Mononuclear cell (primary cell): ENCODE data around the gene LYPD6B. TPM values are rescaled to one million over a fixed set of nuclear protein-coding genes. Genes with fewer than 3 reads are reported as not detected.
"Not testable (repeated sequence)": the region's sequence is repeated elsewhere in the genome, so short reads cannot be mapped to it uniquely, and the experiment has no call there.

Source experiments
- H3K27me3 ChIP-seq: 2 replicates; pipeline ENCODE4 v1.6.0; 2011; ENCODE audit warnings: low read length, control low read depth; ENCODE audit not compliant: insufficient read depth
- H3K4me1 ChIP-seq: 2 replicates; pipeline ENCODE4 v1.5.1; 2011; ENCODE audit warnings: mild to moderate bottlenecking, low read length, control low read depth; ENCODE audit not compliant: insufficient read depth
- H3K4me3 ChIP-seq: 2 replicates; pipeline ENCODE4 v1.5.1; 2011; ENCODE audit warnings: mild to moderate bottlenecking, low read length, moderate library complexity
- H3K9me3 ChIP-seq: 2 replicates; pipeline ENCODE4 v1.5.1; 2011; ENCODE audit warnings: low read depth, mild to moderate bottlenecking, control low read depth, low read length
- total RNA-seq: library from RNA; depleted of rRNA; stranded (reverse); fragments of >200 nt; gene quantifications from one replicate; pipeline ENCODE4 v1.2.3, GENCODE V29; 2012

LYPD6B gene
- total RNA-seq, 1 donor: not detected

DNA sequence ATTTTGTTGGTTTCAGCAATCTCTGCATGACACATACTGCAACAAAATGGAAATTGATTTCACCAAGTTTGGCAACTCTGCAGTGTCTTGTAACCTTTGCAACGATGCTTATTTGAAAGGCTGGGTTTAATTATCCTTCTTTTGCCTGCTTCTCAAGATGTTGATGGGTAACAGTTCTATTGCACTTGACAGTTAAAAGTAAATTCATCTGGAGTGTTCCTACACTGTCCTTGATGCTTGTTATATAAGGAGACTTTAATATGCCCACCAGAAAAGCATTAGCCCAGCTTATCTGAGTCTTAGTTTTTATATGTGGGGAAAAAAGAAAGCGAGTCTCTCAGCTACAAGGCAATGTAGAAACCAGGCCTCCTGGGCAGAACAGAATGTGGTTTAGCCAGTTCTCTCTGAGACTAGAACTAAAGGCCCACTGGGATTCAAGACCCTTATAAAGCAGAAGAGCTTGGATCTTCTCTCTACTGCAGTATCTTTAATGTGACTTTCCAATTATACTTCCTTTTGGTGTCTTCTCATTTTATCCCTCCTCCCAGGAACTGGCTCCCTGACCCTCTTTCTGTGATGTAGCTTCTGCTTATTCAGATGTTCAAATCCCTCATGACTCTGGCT lies 185.1 kb downstream of the LYPD6B start:
- H3K27me3 ChIP-seq: no peaks in the 10 kb centered on the region
- H3K9me3 ChIP-seq: no peaks in the 10 kb centered on the region
- H3K4me1 ChIP-seq: no peaks in the 10 kb centered on the region
- H3K4me3 ChIP-seq: no peak overlapping the region

DNA sequence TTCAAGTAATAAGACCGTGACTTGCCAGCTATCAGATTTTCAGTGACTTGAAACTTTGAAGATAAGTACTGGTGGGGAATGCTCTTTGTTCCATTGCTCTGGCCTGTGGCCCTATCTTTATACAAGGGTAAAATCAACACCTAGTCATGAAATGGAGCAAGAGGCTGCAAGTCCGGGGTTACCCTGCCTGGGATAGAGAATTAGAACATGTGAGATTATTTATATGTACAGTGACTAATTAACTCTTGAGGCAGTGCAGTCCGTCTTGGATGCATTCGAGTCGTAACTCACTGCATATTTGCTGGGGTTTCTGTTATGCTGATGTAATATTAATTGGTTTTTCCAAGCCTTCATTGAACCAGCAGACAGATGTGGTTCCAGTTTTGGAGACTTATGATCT lies 186.0 kb downstream of the LYPD6B start:
- no peaks in the 10 kb centered on the region for H3K4me1 ChIP-seq

DNA sequence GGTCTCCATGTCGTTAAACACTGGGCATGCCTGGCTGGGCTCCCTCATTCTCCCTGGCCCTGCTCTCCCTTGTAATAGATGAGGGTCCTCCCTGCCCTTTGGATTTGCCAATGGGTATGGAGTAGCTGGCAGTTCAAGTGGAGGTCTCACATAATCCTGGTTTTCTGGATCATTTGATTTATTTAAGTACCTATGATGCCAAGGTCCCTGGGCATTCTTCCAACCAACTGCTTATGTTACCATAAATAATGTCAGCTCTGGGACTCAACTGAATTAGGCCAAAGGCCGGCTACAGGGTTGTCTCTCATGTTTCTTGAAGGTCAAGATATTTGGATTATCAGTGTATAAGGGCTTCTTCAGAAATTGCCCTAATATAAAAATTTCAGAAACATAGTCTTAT lies 186.9 kb downstream of the LYPD6B start:
- Histone ChIP-seq H3K27me3 (no peaks in the 10 kb centered on the region), H3K9me3 (no peaks in the 10 kb centered on the region), H3K4me1 (no peaks in the 10 kb centered on the region), H3K4me3 (no peak overlapping the region)

More for the DNA sequence above, 186.0 kb downstream of the LYPD6B start:
- Histone ChIP-seq H3K27me3 (no peaks in the 10 kb centered on the region), H3K4me3 (no peak overlapping the region), H3K9me3 (no peaks in the 10 kb centered on the region)

DNA sequence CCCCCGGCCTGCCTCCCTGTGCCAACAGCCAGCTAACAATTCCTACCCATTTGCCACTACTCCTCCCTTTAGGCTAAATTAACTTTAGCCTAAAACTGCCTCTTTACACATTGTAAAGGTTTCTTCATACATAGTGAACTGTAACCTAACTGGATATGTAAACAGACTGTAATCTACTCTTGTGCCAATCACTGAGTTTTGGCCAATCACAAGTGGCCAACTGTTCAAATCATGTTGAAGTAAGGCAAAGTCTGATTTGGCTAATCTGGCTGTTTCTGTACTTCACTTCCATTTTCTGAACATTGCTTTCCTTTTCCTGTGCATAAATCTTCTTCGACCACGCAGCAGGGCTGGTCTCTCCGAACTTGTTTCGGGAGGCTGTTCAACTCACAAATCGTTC lies 188.3 kb downstream of the LYPD6B start:
- Histone ChIP-seq H3K9me3 (no peaks in the 10 kb centered on the region), H3K27me3 (no peaks in the 10 kb centered on the region), H3K4me3 (no peak overlapping the region), H3K4me1 (no peaks in the 10 kb centered on the region)

DNA sequence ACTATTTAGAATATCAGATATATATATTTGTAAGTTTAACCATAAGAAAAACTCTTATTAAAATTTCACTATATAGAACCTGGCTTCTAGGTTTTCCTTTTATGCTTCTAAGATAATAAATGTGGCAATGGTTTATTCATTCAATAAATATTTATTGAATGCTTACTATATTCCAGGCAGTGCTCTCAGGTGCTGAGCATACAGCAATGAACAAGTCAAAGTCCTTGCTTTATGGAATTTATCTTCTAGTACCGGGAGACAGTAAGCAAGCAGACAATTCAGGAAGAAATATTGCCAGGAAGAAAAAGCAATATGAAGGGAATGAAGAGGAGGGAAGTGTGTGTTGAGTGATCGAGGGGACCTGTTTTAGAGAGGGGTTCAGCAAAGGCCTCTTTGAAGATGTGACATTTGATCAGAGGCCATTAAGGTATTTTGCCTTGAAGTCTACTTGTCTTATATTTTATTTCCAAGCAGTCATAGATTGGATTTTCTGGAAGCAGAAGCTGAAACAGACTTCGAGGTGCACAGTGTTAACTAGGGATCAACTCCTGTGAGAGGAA lies 197.4 kb downstream of the LYPD6B start:
- Histone ChIP-seq H3K4me3 (no peak overlapping the region), H3K9me3 (no peaks in the 10 kb centered on the region), H3K4me1 (no peaks in the 10 kb centered on the region), H3K27me3 (no peaks in the 10 kb centered on the region)

DNA sequence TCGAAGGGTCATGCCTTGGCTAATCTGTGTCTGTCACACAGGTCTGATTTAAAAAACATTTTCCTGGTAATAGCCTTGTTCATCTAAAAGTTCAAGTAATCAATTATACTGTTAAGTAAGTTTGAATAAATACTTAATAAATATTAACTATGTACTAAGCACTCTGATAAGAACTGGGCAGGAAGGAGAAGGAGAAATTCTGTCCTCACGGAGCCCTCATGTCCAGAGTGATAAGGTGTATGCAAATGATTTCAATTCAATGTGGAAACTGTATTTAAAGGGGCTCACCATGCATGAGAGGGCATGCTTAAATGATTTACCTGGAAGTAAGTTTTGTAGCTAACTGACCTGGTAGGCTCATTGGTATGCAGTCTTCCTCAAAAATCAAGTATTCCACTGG lies 197.9 kb downstream of the LYPD6B start:
- Histone ChIP-seq H3K9me3 (no peaks in the 10 kb centered on the region), H3K4me1 (no peaks in the 10 kb centered on the region), H3K27me3 (no peaks in the 10 kb centered on the region), H3K4me3 (no peak overlapping the region)

DNA sequence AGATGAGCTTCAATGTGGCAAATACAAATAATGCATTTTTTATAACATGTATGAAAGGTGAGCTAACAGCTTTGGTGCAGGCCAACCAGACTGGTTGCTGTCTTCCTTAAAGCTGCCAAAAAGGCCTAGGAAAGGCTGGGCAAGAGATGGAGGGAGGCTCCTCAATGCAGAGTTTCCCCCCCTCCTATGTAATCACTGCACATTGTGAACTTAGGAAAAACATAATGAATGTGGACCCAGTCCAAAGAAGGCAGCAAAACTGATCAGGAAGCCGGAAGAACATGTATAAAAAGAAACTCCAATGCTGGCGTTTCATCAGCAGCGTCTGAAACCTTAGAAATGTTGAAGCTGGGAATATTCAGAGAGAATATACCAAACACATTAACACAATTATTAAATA lies 207.7 kb downstream of the LYPD6B start:
- no peaks in the 10 kb centered on the region for H3K9me3 ChIP-seq
- H3K4me3 ChIP-seq: no peak overlapping the region
- no peaks in the 10 kb centered on the region for H3K4me1 ChIP-seq
- H3K27me3 ChIP-seq: no peaks in the 10 kb centered on the region

DNA sequence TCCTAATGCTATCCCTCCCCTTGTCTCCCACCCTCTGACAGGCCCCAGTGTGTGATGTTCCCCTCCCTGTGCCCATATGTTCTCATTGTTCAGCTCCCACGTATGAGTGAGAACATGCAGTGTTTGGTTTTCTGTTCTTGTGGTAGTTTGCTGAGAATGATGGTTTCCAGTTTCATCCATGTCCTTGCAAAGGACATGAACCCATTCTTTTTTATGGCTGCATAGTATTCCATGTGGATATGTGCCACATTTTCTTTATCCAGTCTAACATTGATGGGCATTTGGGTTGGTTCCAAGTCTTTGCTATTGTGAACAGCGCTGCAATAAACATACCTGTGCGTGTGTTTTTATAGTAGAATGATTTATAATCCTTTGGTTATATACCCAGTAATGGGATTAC lies 212.9 kb downstream of the LYPD6B start:
- not testable (repeated sequence) for H3K4me3 ChIP-seq, H3K4me1 ChIP-seq, H3K27me3 ChIP-seq, H3K9me3 ChIP-seq

DNA sequence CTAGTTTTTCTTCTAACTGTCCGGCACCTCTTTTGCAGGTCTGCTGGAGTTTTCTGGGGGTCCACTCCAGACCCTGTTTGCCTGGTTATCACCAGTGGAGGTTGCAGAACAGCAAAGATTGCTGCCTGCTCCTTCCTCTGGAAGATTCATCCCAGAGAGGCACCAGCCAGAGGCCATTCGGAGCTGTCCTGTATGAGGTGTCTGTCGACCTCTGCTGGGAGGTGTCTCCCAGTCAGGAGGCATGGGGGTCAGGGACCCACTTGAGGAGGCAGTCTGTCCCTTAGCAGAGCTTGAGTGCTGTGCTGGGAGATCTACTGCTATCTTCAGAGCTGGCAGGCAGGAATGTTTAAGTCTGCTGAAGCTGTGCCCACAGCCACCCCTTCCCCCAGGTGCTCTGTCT lies 218.4 kb downstream of the LYPD6B start:
- H3K9me3 ChIP-seq, H3K4me1 ChIP-seq, H3K27me3 ChIP-seq, H3K4me3 ChIP-seq: not testable (repeated sequence)

DNA sequence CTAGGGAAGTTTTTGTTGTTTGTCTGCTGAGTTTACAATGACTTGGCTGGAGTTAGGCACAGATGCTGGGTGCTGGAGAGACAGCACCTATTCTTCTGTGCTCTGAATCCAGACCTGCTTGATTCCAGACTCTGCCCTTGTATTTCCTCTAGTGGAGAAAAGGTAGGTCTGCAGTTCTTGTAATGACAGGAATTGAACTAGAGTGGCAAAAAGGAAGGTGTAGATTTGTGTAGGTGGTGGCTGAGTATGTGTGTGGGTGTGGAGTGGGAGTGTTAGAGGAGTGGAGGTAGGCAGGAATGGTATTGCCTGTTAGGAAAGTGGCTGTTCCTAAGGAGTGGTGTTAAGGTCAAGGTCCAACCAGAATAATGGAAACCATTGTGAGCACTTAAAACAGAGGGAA lies 220.0 kb downstream of the LYPD6B start:
- no peaks in the 10 kb centered on the region for H3K9me3 ChIP-seq
- no peak overlapping the region for H3K4me3 ChIP-seq
- no peaks in the 10 kb centered on the region for H3K4me1 ChIP-seq
- H3K27me3 ChIP-seq: no peaks in the 10 kb centered on the region

DNA sequence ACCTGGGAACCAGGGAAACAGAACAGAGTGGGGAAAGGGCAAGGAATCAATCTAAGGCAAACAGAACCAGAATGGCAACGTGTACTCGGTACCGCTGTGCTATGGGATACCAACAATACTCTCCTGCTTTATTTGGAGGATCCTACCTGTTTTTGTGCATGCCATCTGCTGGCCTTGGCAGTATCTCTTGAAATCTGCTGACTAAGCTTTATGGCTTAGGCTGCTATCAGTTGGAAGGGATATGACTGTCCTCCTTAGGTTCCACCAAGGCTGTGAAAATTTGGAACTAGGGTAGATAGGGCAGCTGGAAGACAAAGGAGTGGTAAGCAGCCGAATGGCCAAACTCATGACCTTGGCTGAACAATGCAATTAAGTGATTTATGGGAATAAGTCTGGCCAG lies 220.6 kb downstream of the LYPD6B start:
- Histone ChIP-seq H3K4me1 (no peaks in the 10 kb centered on the region), H3K4me3 (no peak overlapping the region), H3K9me3 (no peaks in the 10 kb centered on the region), H3K27me3 (no peaks in the 10 kb centered on the region)

DNA sequence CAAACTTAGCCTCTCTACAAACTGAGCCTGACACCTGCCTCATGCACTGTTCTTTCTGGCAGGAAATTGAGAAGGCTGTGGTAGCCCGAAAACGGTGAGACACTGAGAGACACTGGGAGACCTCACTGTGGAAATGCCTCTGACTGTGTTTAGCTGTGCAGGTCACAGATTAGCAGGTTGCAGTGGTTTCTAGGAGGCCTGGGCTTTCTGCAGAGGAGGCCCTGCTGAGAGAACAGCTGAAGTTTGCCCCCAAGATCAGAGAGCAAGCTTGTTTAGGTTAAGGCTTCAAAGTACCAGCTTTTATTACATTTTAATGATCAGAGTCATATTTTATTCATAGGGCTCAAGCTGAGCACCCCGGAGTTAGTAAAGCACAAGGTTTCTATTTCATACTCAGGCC lies 223.2 kb downstream of the LYPD6B start:
- Histone ChIP-seq H3K4me1 (no peaks in the 10 kb centered on the region), H3K4me3 (no peak overlapping the region), H3K27me3 (peaks cover 4% of the 10 kb centered on the region), H3K9me3 (no peaks in the 10 kb centered on the region)

Other genes with a start within 250 kb of the LYPD6B start
- 4.4 TPM for gene KIF5C, start 163.5 kb upstream of the LYPD6B start, total RNA-seq